ENCODE measurements around the gene LGALS13. TPM values are rescaled to one million over a fixed set of nuclear protein-coding genes. Genes with fewer than 3 reads are reported as not detected.

LGALS13 gene
- total RNA-seq, 1 donor from 2014 or later: not detected

DNA sequence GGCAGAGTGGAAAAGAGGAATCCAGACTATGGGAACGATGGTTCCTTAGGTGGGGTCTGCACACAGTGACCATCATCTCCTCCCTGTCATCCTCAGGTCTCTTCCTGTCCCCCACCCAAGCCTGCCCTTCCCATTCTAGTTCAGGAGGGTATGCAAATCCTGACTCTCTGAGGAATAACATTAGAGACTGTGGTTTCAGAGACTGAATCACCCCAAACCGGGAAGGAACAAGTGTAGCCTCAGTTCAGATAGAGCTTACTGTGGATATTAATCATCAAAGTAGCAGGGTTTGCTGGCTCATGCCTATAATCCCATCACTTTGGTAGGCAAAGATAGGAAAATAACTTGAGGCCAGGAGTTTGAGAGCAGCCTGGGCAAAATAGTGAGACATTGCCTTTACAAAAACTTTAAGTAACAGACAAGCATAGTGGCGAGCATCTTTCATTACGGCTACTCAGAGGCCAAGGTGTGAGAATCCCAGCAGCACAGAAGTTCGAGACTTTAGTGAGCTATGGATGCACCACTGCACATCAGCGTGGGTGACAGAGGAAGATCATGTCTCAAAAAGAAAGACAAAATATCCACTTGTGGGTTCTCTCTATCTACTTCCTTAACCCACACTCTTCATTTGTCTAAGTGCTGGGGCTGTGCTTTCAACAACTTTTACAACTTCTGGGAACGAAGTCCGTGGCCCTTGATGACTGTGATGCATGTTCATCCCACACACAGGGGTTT lies 19.3 kb upstream of the LGALS13 start:
- Mint-ChIP-seq H3K9me3 (peaks cover 8% of the 10 kb centered on the region), H3K4me3 (no peak overlapping the region), H3K36me3 (no peaks in the 10 kb centered on the region), H3K27me3 (ENCODE audit: low read depth) (peaks cover 13% of the 10 kb centered on the region), H3K27ac (no peak overlapping the region), H3K4me1 (no peaks in the 10 kb centered on the region)
- TF ChIP-seq, protein P1, sequence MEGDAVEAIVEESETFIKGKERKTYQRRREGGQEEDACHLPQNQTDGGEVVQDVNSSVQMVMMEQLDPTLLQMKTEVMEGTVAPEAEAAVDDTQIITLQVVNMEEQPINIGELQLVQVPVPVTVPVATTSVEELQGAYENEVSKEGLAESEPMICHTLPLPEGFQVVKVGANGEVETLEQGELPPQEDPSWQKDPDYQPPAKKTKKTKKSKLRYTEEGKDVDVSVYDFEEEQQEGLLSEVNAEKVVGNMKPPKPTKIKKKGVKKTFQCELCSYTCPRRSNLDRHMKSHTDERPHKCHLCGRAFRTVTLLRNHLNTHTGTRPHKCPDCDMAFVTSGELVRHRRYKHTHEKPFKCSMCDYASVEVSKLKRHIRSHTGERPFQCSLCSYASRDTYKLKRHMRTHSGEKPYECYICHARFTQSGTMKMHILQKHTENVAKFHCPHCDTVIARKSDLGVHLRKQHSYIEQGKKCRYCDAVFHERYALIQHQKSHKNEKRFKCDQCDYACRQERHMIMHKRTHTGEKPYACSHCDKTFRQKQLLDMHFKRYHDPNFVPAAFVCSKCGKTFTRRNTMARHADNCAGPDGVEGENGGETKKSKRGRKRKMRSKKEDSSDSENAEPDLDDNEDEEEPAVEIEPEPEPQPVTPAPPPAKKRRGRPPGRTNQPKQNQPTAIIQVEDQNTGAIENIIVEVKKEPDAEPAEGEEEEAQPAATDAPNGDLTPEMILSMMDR (IDR thresholded peaks at IDR 0.05; ENCODE audit: unreplicated experiment): no peak
- no peak for DNase-seq (ENCODE audit: low spot score in 2 of 2, unreplicated experiment in 2 of 2)

DNA sequence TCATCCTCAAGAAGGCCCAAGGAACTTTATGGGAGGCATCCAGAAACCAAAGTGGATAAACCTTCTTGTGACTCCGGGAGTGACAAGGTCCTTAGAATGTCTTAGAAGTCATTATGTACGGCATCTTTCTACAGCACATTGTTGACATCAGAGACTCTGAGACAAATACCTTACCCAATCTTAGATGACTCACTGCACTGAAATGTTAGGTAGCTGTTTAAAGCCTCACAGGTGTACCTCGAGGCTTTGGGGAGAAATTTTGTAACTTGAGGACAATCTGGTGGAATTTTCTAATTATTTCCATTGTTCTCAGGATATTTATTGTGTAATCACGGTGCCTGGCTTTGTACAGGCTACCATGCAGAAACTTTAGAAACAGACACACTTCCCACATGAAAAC lies 14.8 kb upstream of the LGALS13 start:
- TF ChIP-seq, protein P1 (IDR thresholded peaks at IDR 0.05; ENCODE audit: unreplicated experiment): no peak
- H3K4me3 Mint-ChIP-seq: no peak overlapping the region
- peaks cover 13% of the 10 kb centered on the region for H3K27me3 Mint-ChIP-seq (ENCODE audit: low read depth)
- no peak overlapping the region for H3K27ac Mint-ChIP-seq
- no peaks in the 10 kb centered on the region for H3K36me3 Mint-ChIP-seq
- DNase-seq (ENCODE audit: low spot score in 2 of 2, unreplicated experiment in 2 of 2): no peak
- no peaks in the 10 kb centered on the region for H3K4me1 Mint-ChIP-seq
- no peaks in the 10 kb centered on the region for H3K9me3 Mint-ChIP-seq

DNA sequence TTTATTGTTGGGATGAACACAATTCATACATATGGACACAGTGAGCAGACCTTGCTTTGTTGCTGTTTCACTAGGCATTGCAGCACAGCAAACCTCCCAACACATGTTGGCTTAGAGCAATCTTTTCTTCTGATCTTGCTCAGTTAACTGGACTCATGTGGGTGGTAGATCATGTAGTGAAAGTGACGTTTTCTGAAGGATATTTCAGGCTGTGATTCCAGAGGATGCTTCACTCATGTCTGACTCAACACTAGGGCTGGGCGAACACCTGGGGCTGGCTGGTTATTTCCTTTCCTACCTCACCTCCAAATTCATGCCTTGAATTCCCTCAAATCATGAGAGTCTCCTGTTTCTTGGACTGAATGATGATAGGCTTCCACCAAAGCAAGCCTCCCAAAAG lies 14.3 kb upstream of the LGALS13 start:
- DNase-seq (ENCODE audit: low spot score in 2 of 2, unreplicated experiment in 2 of 2): no peak
- Mint-ChIP-seq H3K4me1 (no peaks in the 10 kb centered on the region), H3K27ac (no peak overlapping the region), H3K4me3 (no peak overlapping the region), H3K27me3 (ENCODE audit: low read depth) (peaks cover 17% of the 10 kb centered on the region), H3K36me3 (no peaks in the 10 kb centered on the region), H3K9me3 (no peaks in the 10 kb centered on the region)
- TF ChIP-seq, protein P1 (IDR thresholded peaks at IDR 0.05; ENCODE audit: unreplicated experiment): no peak

DNA sequence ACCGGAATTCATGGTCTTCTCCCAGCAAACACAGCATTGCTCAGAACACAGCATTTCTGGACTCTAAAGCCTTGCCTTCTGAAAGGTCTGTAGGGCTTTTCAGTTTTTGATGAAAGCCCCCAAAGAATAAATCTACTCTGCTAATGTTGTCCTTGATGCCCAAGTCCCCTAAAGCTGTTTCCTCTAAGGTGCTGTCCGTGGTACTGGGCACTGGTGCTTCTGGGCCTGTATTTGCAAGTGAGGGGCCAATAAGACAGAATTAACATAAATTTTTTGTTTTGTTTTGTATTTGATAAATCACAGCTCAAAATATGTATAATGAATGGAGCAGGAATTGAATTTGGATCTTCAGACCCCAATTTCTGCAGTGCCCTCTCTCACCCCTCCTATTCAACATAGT lies 12.1 kb upstream of the LGALS13 start:
- DNase-seq (ENCODE audit: low spot score in 2 of 2, unreplicated experiment in 2 of 2): peak in 1 of 2 experiments; percentile 39
- H3K4me3 Mint-ChIP-seq: no peak overlapping the region
- H3K4me1 Mint-ChIP-seq: no peaks in the 10 kb centered on the region
- TF ChIP-seq, protein P1 (IDR thresholded peaks at IDR 0.05; ENCODE audit: unreplicated experiment): no peak
- H3K36me3 Mint-ChIP-seq: no peaks in the 10 kb centered on the region
- no peaks in the 10 kb centered on the region for H3K9me3 Mint-ChIP-seq
- H3K27ac Mint-ChIP-seq: no peak overlapping the region
- H3K27me3 Mint-ChIP-seq (ENCODE audit: low read depth): peaks cover 14% of the 10 kb centered on the region

DNA sequence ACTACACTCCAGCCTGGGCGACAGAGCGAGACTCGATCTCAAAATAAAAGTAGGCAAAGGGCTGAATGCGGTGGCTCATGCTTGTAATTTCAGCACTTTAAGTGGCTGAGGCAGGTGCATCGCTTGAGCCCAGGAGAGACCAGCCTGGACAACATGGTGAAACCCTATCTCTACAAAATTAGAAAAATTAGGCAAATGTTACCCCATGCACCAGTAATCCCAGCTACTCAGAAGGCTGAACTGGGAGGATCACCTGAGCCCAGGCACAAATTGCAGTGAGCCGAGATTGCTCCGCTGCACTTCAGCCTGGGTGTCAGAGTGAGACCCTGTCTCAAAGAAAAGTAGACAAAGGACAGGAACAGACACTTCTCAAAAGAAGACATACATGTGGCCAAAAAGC lies 9.9 kb upstream of the LGALS13 start:
- Mint-ChIP-seq H3K27ac (no peak overlapping the region), H3K36me3 (no peaks in the 10 kb centered on the region), H3K4me3 (no peak overlapping the region), H3K9me3 (no peaks in the 10 kb centered on the region), H3K4me1 (no peaks in the 10 kb centered on the region), H3K27me3 (ENCODE audit: low read depth) (peaks cover 11% of the 10 kb centered on the region)
- TF ChIP-seq, protein P1 (IDR thresholded peaks at IDR 0.05; ENCODE audit: unreplicated experiment): no peak
- DNase-seq (ENCODE audit: low spot score in 2 of 2, unreplicated experiment in 2 of 2): no peak
